GM19468 (cell line): ENCODE results near the gene COPS7A.

Experiments
- ATAC-seq: cut with Tn5 transposase; IDR thresholded peaks from one replicate; pipeline ENCODE4 v1.9.1; 2021; ENCODE audit warnings: mild to moderate bottlenecking, moderate library complexity, moderate number of reproducible peaks; ENCODE audit not compliant: unreplicated experiment; ENCODE audit errors: extremely low read depth

The COPS7A gene

GRCh38 chr12:6779708-6780432 lies 56.0 kb downstream of the COPS7A start:
- ATAC-seq, result no peak

GRCh38 chr12:6780573-6780972 lies 56.7 kb downstream of the COPS7A start:
- ATAC-seq, result no peak
